Adrenal gland (tissue), 5 donors: Measurements from ENCODE around the gene G3BP2.

ENCODE experiments used
- POLR2A ChIP-seq, 2 donors: fragments of 450-650 bp; IDR thresholded peaks; one replicate each; pipeline ENCODE4 v1.6.1; 2017; ENCODE audit warnings: antibody characterized with exemption in 2 of 2, mild to moderate bottlenecking in 2 of 2, moderate library complexity in 1 of 2
- TF ChIP-seq, protein P1 (sequence below), 6 experiments: fragments of 450-650 bp in 4 of 6; fragments of 200-600 bp in 2 of 6; sonication (generic) in 1 of 6; IDR thresholded peaks; 1 replicate in 5 of 6; 2 replicates in 1 of 6; pipeline versions ENCODE4 v1.5.1 to v1.8.0; 2016 to 2021; ENCODE audit warnings: antibody characterized with exemption in 6 of 6, mild to moderate bottlenecking in 2 of 6, moderate library complexity in 1 of 6
- donor health status: DM: no; HTN: no; CAD: no.

DNA sequence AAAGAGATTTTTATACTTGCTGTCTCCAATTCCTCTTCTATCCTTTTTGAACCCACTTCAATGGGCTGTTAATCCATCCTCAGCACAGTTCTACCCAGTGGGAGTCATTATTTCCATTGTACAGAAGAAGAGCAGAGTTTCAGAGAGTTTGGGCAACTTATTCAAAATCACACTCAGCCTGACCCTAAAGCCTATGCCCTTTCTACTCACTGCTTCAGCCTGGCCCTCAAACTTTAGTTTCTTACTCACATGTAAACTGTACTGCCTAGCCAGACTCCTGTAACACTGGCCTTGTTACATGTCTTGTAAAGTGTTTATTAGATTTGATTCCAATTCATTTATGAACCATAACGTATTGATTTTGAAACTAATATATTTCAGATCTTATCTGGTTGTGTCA, 26.1 kb upstream of the G3BP2 start:
- TF ChIP-seq, protein P1, sequence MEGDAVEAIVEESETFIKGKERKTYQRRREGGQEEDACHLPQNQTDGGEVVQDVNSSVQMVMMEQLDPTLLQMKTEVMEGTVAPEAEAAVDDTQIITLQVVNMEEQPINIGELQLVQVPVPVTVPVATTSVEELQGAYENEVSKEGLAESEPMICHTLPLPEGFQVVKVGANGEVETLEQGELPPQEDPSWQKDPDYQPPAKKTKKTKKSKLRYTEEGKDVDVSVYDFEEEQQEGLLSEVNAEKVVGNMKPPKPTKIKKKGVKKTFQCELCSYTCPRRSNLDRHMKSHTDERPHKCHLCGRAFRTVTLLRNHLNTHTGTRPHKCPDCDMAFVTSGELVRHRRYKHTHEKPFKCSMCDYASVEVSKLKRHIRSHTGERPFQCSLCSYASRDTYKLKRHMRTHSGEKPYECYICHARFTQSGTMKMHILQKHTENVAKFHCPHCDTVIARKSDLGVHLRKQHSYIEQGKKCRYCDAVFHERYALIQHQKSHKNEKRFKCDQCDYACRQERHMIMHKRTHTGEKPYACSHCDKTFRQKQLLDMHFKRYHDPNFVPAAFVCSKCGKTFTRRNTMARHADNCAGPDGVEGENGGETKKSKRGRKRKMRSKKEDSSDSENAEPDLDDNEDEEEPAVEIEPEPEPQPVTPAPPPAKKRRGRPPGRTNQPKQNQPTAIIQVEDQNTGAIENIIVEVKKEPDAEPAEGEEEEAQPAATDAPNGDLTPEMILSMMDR (IDR thresholded peaks at IDR 0.05) = no peak
- TF ChIP-seq POLR2A (IDR thresholded peaks at IDR 0.05) = no peak
